ENCODE data around the gene TMTC1.
A peak's percentile ranks its signal among the peaks of the same experiment; 100 is the strongest.
"Not testable (repeated sequence)": the region's sequence is repeated elsewhere in the genome, so short reads cannot be mapped to it uniquely, and the experiment has no call there.

The TMTC1 gene

GRCh38 chr12:29783773-29784666 is at the start of gene TMTC1:
Gene TMTC1, minus strand, starts transcription at chr12:29783942. Its CDS starts 191 bp downstream, at chr12:29783751.
- DNase-seq, result peak; percentile 34

DNA sequence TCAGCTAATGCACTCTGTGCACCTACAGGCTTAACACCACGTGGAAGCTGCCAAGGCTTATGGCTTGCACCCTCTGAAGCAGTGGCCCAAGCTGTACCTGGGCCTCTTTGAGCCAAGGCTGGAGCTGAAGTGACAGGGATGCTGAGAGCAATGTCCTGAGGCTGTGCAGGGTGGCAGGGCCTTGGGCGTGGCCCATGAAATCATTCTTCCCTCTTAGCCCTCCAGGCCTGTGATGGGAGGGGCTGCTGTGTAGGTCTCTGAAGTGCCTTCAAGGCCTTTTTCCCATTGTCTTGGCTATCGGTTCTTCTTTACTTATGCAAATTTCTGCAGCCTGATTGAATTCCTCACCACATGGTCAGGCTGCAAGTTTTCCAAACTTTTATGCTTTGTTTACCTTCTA is 47.4 kb upstream of the TMTC1 start:
- DNase-seq, result no peak

- no peak for DNase-seq
These were observed 46.6 kb upstream of the TMTC1 start for GRCh38 chr12:29830391-29830790.

DNA sequence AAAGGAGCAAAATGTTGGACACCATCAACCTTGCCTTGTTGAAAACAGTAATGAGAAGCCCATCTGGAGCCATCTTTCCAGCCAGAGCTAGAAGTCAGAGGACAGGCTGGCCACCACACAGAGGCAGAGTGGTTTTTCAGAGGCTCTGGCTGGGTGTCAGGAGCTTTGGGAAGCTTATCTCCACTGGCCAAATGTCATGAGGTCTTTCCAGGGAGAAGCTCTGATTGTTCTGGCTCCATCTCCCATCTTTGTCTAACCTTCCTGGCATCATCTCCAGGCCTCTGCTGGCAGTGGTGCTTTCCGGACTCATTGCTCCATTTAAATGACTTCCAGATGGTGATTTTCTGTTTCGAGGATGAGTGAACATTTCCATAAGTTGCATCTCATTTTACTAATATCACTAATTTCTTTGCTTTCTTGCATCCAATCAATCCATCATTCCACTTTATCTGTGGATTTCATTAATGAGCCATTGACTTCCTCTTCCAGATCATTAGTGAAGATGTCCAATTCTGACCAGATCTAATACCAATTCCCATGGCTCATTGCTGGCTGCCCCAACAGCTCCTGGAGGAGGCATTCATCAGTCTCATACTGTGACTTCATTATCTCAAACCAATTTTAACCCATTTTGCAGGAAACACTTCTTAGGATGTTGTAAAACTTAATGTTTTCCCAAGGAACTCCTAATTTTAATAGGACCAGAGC is 35.3 kb upstream of the TMTC1 start:
- no peak for DNase-seq

GRCh38 chr12:29816874-29817725 is 33.4 kb upstream of the TMTC1 start:
- DNase-seq, result no peak

DNA sequence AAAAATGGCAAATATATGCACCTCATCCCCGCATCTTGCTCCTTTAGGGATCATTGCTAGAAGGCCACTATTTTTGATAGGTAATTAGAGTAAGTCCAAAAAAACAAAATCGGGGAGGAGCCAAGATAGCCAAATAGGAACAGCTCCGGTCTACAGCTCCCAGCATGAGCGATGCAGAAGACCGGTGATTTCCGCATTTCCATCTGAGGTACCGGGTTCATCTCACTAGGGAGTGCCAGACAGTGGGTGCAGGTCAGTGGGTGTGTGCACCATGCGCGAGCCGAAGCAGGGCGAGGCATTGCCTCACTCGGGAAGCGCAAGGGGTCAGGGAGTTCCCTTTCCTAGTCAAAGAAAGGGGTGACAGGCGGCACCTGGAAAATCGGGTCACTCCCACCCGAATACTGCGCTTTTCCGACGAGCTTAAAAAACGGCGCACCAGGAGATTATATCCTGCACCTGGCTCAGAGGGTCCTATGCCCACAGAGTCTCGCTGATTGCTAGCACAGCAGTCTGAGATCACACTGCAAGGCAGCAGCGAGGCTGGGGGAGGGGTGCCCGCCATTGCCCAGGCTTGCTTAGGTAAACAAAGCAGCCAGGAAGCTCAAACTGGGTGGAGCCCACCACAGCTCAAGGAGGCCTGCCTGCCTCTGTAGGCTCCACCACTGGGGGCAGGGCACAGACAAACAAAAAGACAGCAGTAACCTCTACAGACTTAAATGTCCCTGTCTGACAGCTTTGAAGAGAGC is 26.0 kb upstream of the TMTC1 start:
- not testable (repeated sequence) for DNase-seq

- DNase-seq, result no peak
These were observed 23.4 kb upstream of the TMTC1 start for GRCh38 chr12:29807129-29807528.

DNA sequence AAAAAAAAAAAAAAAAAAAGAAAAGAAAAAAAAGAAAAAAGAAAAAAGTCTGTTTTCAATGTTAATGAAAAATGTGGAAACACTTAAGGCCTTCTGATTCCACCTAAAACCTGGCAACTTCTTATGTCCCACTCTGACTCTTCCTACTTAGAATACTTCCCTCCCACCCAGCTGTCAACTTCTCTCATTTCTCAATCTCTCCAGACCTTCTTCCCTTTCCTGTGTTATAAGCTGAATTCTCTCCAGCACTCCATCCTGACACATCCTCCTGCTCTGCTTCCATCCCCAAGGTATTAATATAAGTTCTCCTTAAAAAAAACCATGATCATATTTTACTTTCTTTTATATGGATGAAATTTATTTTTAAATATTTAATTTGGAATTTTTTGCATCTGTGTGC is 20.3 kb upstream of the TMTC1 start:
- no peak for DNase-seq

- no peak for DNase-seq
These were observed 15.8 kb upstream of the TMTC1 start for GRCh38 chr12:29799591-29799990.

DNA sequence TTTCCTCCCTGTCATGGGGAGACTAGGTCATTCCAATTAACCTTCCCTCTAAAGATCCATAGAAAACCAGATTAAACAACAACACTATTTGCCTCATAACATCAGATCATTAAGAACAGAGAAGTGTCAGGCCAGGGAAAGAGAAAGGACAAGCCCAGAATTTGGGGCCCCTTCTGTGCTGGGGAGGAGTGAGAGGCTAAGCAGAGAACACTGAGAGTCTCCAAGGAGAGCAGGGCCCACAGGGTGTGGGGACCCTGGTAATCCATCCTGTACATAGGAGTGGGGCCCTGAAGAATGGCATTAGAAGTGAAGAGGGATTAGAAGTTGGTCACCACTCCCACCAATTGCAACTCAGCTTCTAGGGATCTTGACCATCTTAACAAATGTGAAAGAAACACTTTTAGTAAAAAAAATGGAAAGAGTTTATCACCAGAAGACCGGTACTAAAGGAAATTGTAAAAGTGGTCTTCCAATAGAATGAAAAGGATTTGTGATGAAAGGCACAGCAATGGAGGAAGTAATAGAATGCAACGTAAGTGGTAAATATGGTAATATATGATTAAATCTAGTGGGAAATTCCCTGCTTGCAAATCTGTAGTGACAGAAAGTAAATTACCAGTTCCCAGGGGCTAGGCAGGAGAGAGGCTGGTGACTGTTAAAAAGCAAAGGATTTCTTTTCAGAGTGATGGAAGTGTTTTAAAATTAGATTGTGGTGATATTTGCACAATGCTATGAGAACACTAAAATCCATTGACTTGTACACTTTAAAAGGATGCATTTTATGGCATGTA is 14.0 kb upstream of the TMTC1 start:
- DNase-seq, result no peak

DNA sequence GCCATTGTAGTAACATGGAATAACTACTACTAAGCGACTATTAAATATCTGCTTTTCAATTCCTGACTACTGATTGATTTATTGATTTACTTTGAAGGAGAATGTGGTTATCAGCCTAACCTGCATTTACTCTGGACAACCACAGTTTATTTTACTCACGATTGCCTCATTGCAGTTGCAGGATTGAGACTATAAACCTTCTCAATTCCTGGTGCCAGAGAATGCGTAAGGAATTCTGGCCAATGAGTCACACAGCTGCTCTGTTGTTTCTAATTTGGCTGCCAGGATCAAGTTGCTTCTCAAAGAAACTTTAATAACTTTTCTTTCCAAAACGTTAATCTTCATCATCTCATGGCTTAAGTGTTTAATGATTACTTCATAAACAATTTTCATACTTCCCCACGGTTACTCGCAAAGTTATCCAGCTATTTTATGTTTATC is 13.1 kb upstream of the TMTC1 start:
- DNase-seq, result no peak

DNA sequence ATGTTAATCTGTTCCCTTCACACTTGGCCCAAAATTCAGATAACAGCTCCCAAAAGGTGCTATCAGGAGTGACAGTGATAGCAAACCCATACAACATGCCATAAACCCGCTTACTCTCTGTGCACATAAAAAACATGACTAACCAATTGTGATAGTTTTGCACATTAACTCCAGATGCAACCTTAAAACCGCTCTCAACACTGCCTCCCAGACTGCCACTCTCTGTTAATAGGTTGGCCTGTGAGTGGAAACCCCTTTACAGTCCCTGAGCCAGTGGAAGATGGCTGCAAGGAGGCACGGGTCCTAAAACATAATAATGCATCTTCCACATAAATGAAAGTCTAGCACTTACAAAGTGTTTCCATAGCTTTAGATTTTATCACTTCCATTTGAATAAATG is 12.0 kb upstream of the TMTC1 start:
- no peak for DNase-seq

DNA sequence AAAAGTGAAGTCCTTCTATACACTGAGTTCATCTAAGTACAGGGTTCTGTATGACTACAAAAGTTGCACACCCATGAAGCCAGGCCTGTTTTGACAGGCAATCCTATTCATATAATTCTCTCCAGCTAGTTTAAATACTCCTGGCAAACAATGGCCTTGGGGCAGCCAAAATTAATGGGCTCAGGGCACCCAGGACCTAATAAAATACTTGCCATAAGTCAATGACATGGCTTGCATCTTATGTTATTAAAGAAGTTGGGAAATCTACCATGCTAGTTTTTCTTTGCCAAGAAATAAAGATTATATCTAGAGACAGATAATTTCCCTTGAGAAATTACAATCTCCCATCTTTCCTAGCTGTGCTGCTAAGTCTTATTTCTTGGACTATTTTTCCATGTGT is 11.1 kb upstream of the TMTC1 start:
- DNase-seq, result no peak

- DNase-seq, result no peak
These were observed 9.1 kb upstream of the TMTC1 start for GRCh38 chr12:29792853-29793252.

GRCh38 chr12:29792132-29792531 is 8.4 kb upstream of the TMTC1 start:
- no peak for DNase-seq

GRCh38 chr12:29782871-29783772 is 620 bp downstream of the TMTC1 start:
- peak; percentile 18 for DNase-seq

GRCh38 chr12:29782285-29782870 is 1.4 kb downstream of the TMTC1 start:
- DNase-seq, result no peak

- DNase-seq, result no peak
These were observed 2.0 kb downstream of the TMTC1 start for GRCh38 chr12:29781705-29782266.

- DNase-seq, result no peak
These were observed 2.6 kb downstream of the TMTC1 start for GRCh38 chr12:29781188-29781587.

DNA sequence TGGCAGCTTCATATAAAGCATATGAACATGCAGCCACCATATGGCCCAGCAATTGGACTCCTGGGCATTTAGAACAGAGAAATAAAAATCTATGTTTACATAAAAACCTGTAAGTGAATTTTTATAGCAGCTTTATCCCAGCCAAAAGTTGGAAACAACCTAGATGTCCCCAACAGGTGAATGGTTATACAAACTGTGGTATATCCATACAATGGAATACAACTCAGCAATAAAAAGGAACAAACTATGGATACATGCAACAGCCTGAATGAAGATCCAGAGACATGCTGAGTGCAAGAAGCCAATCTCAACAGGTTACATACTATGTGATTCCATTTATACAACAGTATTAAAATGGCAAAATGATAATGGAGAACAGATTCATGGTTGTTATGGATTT is 3.7 kb downstream of the TMTC1 start:
- DNase-seq, result no peak
